Fibroblast of villous mesenchyme (primary cell): Measurements from ENCODE around the gene PLIN5. TPM values are rescaled to one million over a fixed set of nuclear protein-coding genes. Genes with fewer than 3 reads are reported as not detected.

Experiments
- DNase-seq: peaks from one replicate; pipeline ENCODE4 v3.0.0-alpha.2; 2010; ENCODE audit warnings: low read depth
- H3K4me3 ChIP-seq: 2 replicates; pipeline ENCODE4 v1.5.1; 2011; ENCODE audit warnings: low read depth, mild to moderate bottlenecking, low read length
- CTCF ChIP-seq: IDR thresholded peaks from 2 replicates; pipeline ENCODE4 v1.5.1; 2012; ENCODE audit warnings: low read depth, mild to moderate bottlenecking, low read length; ENCODE audit not compliant: insufficient read depth
- total RNA-seq: library from RNA; depleted of rRNA; stranded (reverse); fragments of >200 nt; gene quantifications from 2 replicates; pipeline ENCODE4 v1.2.3, GENCODE V29; 2012

PLIN5 gene
- total RNA-seq, 1 donor = not detected

GRCh38 chr19:4508698-4509097 lies 26.3 kb downstream of the PLIN5 start:
- H3K4me3 ChIP-seq = no peak overlapping the region
- no peak for TF ChIP-seq CTCF
- no peak for DNase-seq

GRCh38 chr19:4507804-4508203 lies 27.2 kb downstream of the PLIN5 start:
- DNase-seq = no peak
- H3K4me3 ChIP-seq = no peak overlapping the region
- no peak for TF ChIP-seq CTCF

- H3K4me3 ChIP-seq = no peak overlapping the region
- no peak for TF ChIP-seq CTCF
- no peak for DNase-seq
Measured at GRCh38 chr19:4507150-4507452, 27.9 kb downstream of the PLIN5 start.

- no peak overlapping the region for H3K4me3 ChIP-seq
- no peak for TF ChIP-seq CTCF
- DNase-seq = peak; percentile 33
Measured at GRCh38 chr19:4506449-4507149, 28.4 kb downstream of the PLIN5 start.

GRCh38 chr19:4505570-4506448 lies 29.2 kb downstream of the PLIN5 start:
- no peak for TF ChIP-seq CTCF
- DNase-seq = no peak
- no peak overlapping the region for H3K4me3 ChIP-seq

- no peak for DNase-seq
- TF ChIP-seq CTCF = no peak
- H3K4me3 ChIP-seq = no peak overlapping the region
Measured at GRCh38 chr19:4504891-4505569, 30.0 kb downstream of the PLIN5 start.
